IMR-90 (cell line): ENCODE data around the gene CFAP97D1. TPM values are rescaled to one million over a fixed set of nuclear protein-coding genes. Genes with fewer than 3 reads are reported as not detected.

Experiments
- ATAC-seq: fragments of 200-7000 bp; cut with Tn5 transposase; 2 replicates; pipeline ENCODE4 v1.9.1; 2020; ENCODE audit warnings: low read depth, mild to moderate bottlenecking, moderate library complexity
- BruUV-seq: library from RNA; stranded (reverse); fragments of 400-500 nt; replicated peaks from 2 replicates; lab custom pipeline; 2021; lab: Mats Ljungman, UMichigan
- CTCF ChIA-PET: fragments of 300-600 bp; formaldehyde crosslinking; extraction: SDS; loops from one replicate; lab custom pipeline; 2021; ENCODE audit warnings: antibody characterized with exemption; lab: Yijun Ruan, JAX
- POLR2A ChIA-PET: fragments of 300-600 bp; sonication (Branson Sonifier 250); formaldehyde crosslinking; loops from one replicate; lab custom pipeline; 2022; ENCODE audit warnings: antibody characterized with exemption; ENCODE audit not compliant: unreplicated experiment; lab: Charles Lee
- DNase-seq: peaks from one replicate; pipeline ENCODE4 v3.0.0; 2013
- H2AFZ ChIP-seq: replicated peaks from 2 replicates; pipeline ENCODE3; 2013; ENCODE audit warnings: low read length, mild to moderate bottlenecking; ENCODE audit not compliant: poor library complexity
- H2AK5ac ChIP-seq: 2 replicates; pipeline ENCODE4 v1.6.1; 2013; ENCODE audit warnings: low read depth, low read length, inconsistent platforms
- H2AK9ac ChIP-seq: replicated peaks from 2 replicates; pipeline ENCODE3; 2013; ENCODE audit warnings: mild to moderate bottlenecking, low read depth, low read length, moderate library complexity; ENCODE audit not compliant: poor library complexity
- H2BK120ac ChIP-seq: 2 replicates; pipeline ENCODE4 v1.6.1; 2013; ENCODE audit warnings: low read depth, low read length, inconsistent platforms
- H2BK15ac ChIP-seq: 3 replicates; pipeline ENCODE4 v1.6.1; 2013; ENCODE audit warnings: low read depth, low read length, inconsistent platforms
- H2BK20ac ChIP-seq: 2 replicates; pipeline ENCODE4 v1.6.1; 2013; ENCODE audit warnings: low read depth, mild to moderate bottlenecking, inconsistent platforms, low read length, moderate library complexity
- H2BK5ac ChIP-seq: 2 replicates; pipeline ENCODE4 v1.6.1; 2013; ENCODE audit warnings: mild to moderate bottlenecking, low read depth, low read length, inconsistent platforms; ENCODE audit not compliant: poor library complexity, severe bottlenecking
- H3K14ac ChIP-seq: replicated peaks from 2 replicates; pipeline ENCODE4 v1.6.1; 2013; ENCODE audit warnings: low read depth, low read length, inconsistent platforms
- H3K18ac ChIP-seq: 2 replicates; pipeline ENCODE4 v1.6.1; 2013; ENCODE audit warnings: low read depth, low read length, control low read depth
- H3K23ac ChIP-seq: 2 replicates; pipeline ENCODE4 v1.6.1; 2013; ENCODE audit warnings: low read depth, low read length, inconsistent platforms
- H3K27ac ChIP-seq: 2 replicates; pipeline ENCODE4 v1.5.1; 2013; ENCODE audit warnings: mild to moderate bottlenecking, control low read depth, low read length; ENCODE audit not compliant: insufficient read depth
- H3K27me3 ChIP-seq: 2 replicates; pipeline ENCODE4 v1.6.1; 2013; ENCODE audit warnings: low read length; ENCODE audit not compliant: control insufficient read depth, insufficient read depth
- H3K36me3 ChIP-seq: 2 replicates; pipeline ENCODE4 v1.6.1; 2013; ENCODE audit warnings: low read length, mixed read lengths; ENCODE audit not compliant: control insufficient read depth, insufficient read depth
- H3K4ac ChIP-seq: 2 replicates; pipeline ENCODE4 v1.6.1; 2013; ENCODE audit warnings: low read depth, low read length, inconsistent platforms
- H3K4me1 ChIP-seq: 2 replicates; pipeline ENCODE4 v1.6.1; 2013; ENCODE audit warnings: low read length, mixed read lengths; ENCODE audit not compliant: control insufficient read depth, insufficient read depth
- H3K4me2 ChIP-seq: 2 replicates; pipeline ENCODE4 v1.6.1; 2013; ENCODE audit warnings: low read depth, mild to moderate bottlenecking, control low read depth, low read length, moderate library complexity
- H3K4me3 ChIP-seq: 2 replicates; pipeline ENCODE4 v1.5.1; 2013; ENCODE audit warnings: low read depth, mild to moderate bottlenecking, control low read depth, low read length, moderate library complexity; ENCODE audit not compliant: insufficient read depth
- H3K56ac ChIP-seq: 2 replicates; pipeline ENCODE4 v1.6.1; 2013; ENCODE audit warnings: low read length, inconsistent platforms; ENCODE audit not compliant: insufficient read depth; ENCODE audit errors: extremely low read depth
- H3K79me1 ChIP-seq, 2 experiments: 2 replicates each; pipeline ENCODE4 v1.6.1; 2013; ENCODE audit warnings: low read length in 2 of 2, inconsistent platforms in 1 of 2, low read depth in 1 of 2
- H3K9ac ChIP-seq: 2 replicates; pipeline ENCODE4 v1.6.1; 2013; ENCODE audit warnings: low read depth, low read length, control low read depth
- H3K9me1 ChIP-seq: 2 replicates; pipeline ENCODE4 v1.6.1; 2013; ENCODE audit warnings: low read length, inconsistent platforms; ENCODE audit not compliant: insufficient read depth
- H3K9me3 ChIP-seq: 2 replicates; pipeline ENCODE4 v1.6.1; 2013; ENCODE audit warnings: low read length; ENCODE audit not compliant: control insufficient read depth, insufficient read depth
- H4K20me1 ChIP-seq: 2 replicates; pipeline ENCODE4 v1.6.1; 2013; ENCODE audit warnings: low read length, inconsistent platforms; ENCODE audit not compliant: insufficient read depth
- H4K5ac ChIP-seq: 2 replicates; pipeline ENCODE4 v1.6.1; 2013; ENCODE audit warnings: mild to moderate bottlenecking, low read depth, low read length, control low read depth
- H4K8ac ChIP-seq, 2 experiments: 2 replicates each; pipeline ENCODE4 v1.6.1; 2013; ENCODE audit warnings: low read depth in 2 of 2, low read length in 2 of 2, control low read depth in 1 of 2, inconsistent platforms in 1 of 2
- H4K91ac ChIP-seq: 2 replicates; pipeline ENCODE4 v1.6.1; 2013; ENCODE audit warnings: low read depth, low read length, inconsistent platforms; ENCODE audit not compliant: insufficient read depth
- BHLHE40 ChIP-seq: fragments of 150-350 bp; IDR thresholded peaks from 2 replicates; pipeline ENCODE4 v1.6.1; 2016; ENCODE audit warnings: mild to moderate bottlenecking, low read depth, low read length
- CEBPB ChIP-seq: IDR thresholded peaks from 2 replicates; pipeline ENCODE4 v1.6.1; 2012; ENCODE audit warnings: low read depth, low read length, improper control_type of control experiment
- CHD1 ChIP-seq: IDR thresholded peaks from 2 replicates; pipeline ENCODE4 v1.6.1; 2012; ENCODE audit warnings: low read depth, low read length, improper control_type of control experiment
- ELK1 ChIP-seq: fragments of 150-350 bp; IDR thresholded peaks from 2 replicates; pipeline ENCODE4 v1.6.1; 2016; ENCODE audit warnings: low read depth, mild to moderate bottlenecking, low read length, moderate library complexity, borderline replicate concordance
- FOS ChIP-seq: fragments of 150-350 bp; IDR thresholded peaks from 2 replicates; pipeline ENCODE4 v1.6.1; 2016; ENCODE audit warnings: low read depth, low read length
- MAFK ChIP-seq: IDR thresholded peaks from 2 replicates; pipeline ENCODE4 v1.6.1; 2012; ENCODE audit warnings: low read depth, low read length, improper control_type of control experiment
- MAZ ChIP-seq: IDR thresholded peaks from 2 replicates; pipeline ENCODE4 v1.6.1; 2012; ENCODE audit warnings: low read depth, mild to moderate bottlenecking, low read length, improper control_type of control experiment, moderate library complexity, borderline replicate concordance
- NFE2L2 ChIP-seq: fragments of 150-350 bp; IDR thresholded peaks from 2 replicates; pipeline ENCODE4 v1.6.1; 2016; ENCODE audit warnings: low read depth, mild to moderate bottlenecking, low read length
- POLR2A ChIP-seq: IDR thresholded peaks from 2 replicates; pipeline ENCODE4 v1.6.1; 2012; ENCODE audit warnings: mild to moderate bottlenecking, low read depth, low read length
- RAD21 ChIP-seq: IDR thresholded peaks from 2 replicates; pipeline ENCODE4 v1.6.1; 2012; ENCODE audit warnings: low read length, improper control_type of control experiment
- RCOR1 ChIP-seq: IDR thresholded peaks from 2 replicates; pipeline ENCODE4 v1.6.1; 2012; ENCODE audit warnings: mild to moderate bottlenecking, low read length, improper control_type of control experiment; ENCODE audit not compliant: insufficient replicate concordance
- RFX5 ChIP-seq: IDR thresholded peaks from 2 replicates; pipeline ENCODE4 v1.8.0; 2012; ENCODE audit warnings: low read depth, mild to moderate bottlenecking, low read length, moderate library complexity
- SMC3 ChIP-seq: fragments of 150-350 bp; IDR thresholded peaks from 2 replicates; pipeline ENCODE4 v1.6.1; 2016; ENCODE audit warnings: low read depth, mild to moderate bottlenecking, antibody characterized with exemption, low read length, moderate library complexity
- WGBS, 2 experiments: methylation state at CpG; one replicate each; pipeline versions ENCODE4 v1.1.5 to v1.1.7; 2013; ENCODE audit warnings: missing lambda C conversion rate in 2 of 2; ENCODE audit not compliant: insufficient read length in 1 of 2; ENCODE audit errors: extremely low coverage in 2 of 2; 5-methylcytosine and 5-hydroxymethylcytosine counted together
- dilution Hi-C: fragments of 300-500 bp; cut with HindIII; formaldehyde crosslinking; loops from one replicate; pipeline ENCODE4 v1.14.3; 2018; ENCODE audit warnings: low sequenced_read_pairs; ENCODE audit not compliant: unreplicated experiment
- in situ Hi-C: fragments of 300-500 bp; cut with MboI; formaldehyde crosslinking; loops from 3 replicates; pipeline ENCODE4 v1.14.3; 2019; ENCODE audit warnings: low sequenced_read_pairs, inconsistent platforms, mixed read lengths
- intact Hi-C: fragments of 100-400 bp; cut with micrococcal nuclease; formaldehyde crosslinking; loops from 2 replicates; pipeline ENCODE4 v1.10.0; 2022
- polyA plus RNA-seq, 3 experiments: library from polyadenylated mRNA; depleted of rRNA; stranded (reverse); fragments of >200 nt; gene quantifications; 2 replicates each; pipeline ENCODE4 v1.2.3, GENCODE V29; 2012; ENCODE audit warnings: low replicate concordance in 1 of 3
- total RNA-seq: library from RNA; depleted of rRNA; stranded (reverse); fragments of >200 nt; gene quantifications from 2 replicates; pipeline ENCODE4 v1.2.3, GENCODE V29; 2012
- TF ChIP-seq, protein P1 (sequence below): fragments of 150-350 bp; IDR thresholded peaks from 2 replicates; pipeline ENCODE4 v1.6.1; 2017; ENCODE audit warnings: mild to moderate bottlenecking, antibody characterized with exemption, low read length, low read depth
- TF ChIP-seq, protein P2 (sequence below): conservative IDR thresholded peaks from 2 replicates; pipeline ENCODE4 v1.5.1; 2012; ENCODE audit warnings: mild to moderate bottlenecking, low read depth, low read length, improper control_type of control experiment

CFAP97D1 gene
- total and polyA plus RNA-seq, 2 of the 4 experiments (the other 2 are of a cell fraction): under 0.01 TPM; not detected in 1

DNA sequence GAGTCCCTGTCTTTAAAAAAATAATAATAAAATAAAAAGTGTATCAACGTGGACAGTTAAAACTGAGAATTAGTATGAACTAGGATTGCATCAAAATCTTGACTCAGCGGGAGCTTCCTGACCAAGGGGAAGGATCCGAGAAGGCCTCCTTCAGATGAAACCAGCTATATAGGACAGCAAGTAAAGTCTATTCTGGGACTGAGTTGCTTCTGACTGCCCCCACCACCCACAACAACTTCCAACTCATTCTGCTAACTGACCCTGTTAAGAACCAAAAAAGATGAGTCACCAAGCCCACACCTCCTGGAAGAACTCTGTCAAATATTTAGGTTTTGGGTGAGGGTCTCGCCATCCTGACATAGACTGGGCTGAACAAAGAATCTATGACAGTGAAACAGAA, 27.8 kb downstream of the CFAP97D1 start:
- Histone ChIP-seq H4K8ac (no peak overlapping the region), H3K9ac (no peak overlapping the region), H2BK120ac (no peak overlapping the region), H3K4me1 (peaks cover 2% of the 10 kb centered on the region; the same call in 1 of the 2 replicates), H3K9me3 (no peaks in the 10 kb centered on the region), H4K20me1 (peaks cover 5% of the 10 kb centered on the region; the same call in 1 of the 2 replicates), H2AK9ac (no peak overlapping the region), H3K36me3 (peaks cover 14% of the 10 kb centered on the region), H2BK15ac (no peak overlapping the region), H3K56ac (no peak overlapping the region), H3K9me1 (0 out of 2 replicates have a peak, but pooled peaks cover 3% of the 10 kb centered on the region), H3K79me1 (peaks cover 0 to 4% of the 10 kb centered on the region in 2 experiments; a peak in 1 of 4 replicates), H3K14ac (no peak overlapping the region), H2BK20ac (no peak overlapping the region), H4K5ac (no peak overlapping the region), H4K91ac (no peak overlapping the region), H3K4ac (no peak overlapping the region), H3K4me2 (no peak overlapping the region), H3K18ac (no peak overlapping the region), H3K27me3 (no peaks in the 10 kb centered on the region), H2BK5ac (no peak overlapping the region), H3K4me3 (no peak overlapping the region), H2AFZ (no peak overlapping the region), H2AK5ac (no peak overlapping the region), H3K23ac (no peak overlapping the region), H3K27ac (no peak overlapping the region)
- BruUV-seq: no TSS peak
- DNase-seq: no peak
- CTCF ChIA-PET: no interaction called here
- POLR2A ChIA-PET: no interaction called here
- intact Hi-C loops (no loop called here), in situ Hi-C loops (no loop called here), dilution Hi-C loops (no loop called here)
- TF ChIP-seq CHD1 (no peak), ELK1 (no peak), SMC3 (no peak), CEBPB (no peak), MAZ (no peak), MAFK (no peak), NFE2L2 (no peak), BHLHE40 (no peak), FOS (no peak), POLR2A (no peak), RCOR1 (no peak), RFX5 (no peak), RAD21 (no peak)
- TF ChIP-seq, protein P1, sequence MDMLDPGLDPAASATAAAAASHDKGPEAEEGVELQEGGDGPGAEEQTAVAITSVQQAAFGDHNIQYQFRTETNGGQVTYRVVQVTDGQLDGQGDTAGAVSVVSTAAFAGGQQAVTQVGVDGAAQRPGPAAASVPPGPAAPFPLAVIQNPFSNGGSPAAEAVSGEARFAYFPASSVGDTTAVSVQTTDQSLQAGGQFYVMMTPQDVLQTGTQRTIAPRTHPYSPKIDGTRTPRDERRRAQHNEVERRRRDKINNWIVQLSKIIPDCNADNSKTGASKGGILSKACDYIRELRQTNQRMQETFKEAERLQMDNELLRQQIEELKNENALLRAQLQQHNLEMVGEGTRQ: no peak
- TF ChIP-seq, protein P2, sequence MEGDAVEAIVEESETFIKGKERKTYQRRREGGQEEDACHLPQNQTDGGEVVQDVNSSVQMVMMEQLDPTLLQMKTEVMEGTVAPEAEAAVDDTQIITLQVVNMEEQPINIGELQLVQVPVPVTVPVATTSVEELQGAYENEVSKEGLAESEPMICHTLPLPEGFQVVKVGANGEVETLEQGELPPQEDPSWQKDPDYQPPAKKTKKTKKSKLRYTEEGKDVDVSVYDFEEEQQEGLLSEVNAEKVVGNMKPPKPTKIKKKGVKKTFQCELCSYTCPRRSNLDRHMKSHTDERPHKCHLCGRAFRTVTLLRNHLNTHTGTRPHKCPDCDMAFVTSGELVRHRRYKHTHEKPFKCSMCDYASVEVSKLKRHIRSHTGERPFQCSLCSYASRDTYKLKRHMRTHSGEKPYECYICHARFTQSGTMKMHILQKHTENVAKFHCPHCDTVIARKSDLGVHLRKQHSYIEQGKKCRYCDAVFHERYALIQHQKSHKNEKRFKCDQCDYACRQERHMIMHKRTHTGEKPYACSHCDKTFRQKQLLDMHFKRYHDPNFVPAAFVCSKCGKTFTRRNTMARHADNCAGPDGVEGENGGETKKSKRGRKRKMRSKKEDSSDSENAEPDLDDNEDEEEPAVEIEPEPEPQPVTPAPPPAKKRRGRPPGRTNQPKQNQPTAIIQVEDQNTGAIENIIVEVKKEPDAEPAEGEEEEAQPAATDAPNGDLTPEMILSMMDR: no peak
- no CpG with 5 or more reads among the region's 4 CpGs for WGBS, 2 experiments
- ATAC-seq: no peak
